Adrenal gland (tissue), 12 donors: ENCODE measurements around the gene SPAG16. TPM values are rescaled to one million over a fixed set of nuclear protein-coding genes. Genes with fewer than 3 reads are reported as not detected.

Experiments
- DNase-seq, 7 donors: peaks; one replicate each; pipeline ENCODE4 v3.0.0-alpha.2; 2019 to 2020
- H3K27ac ChIP-seq, 5 donors: fragments of 200-600 bp; sonication (generic) in 4 of 5; 1 replicate in 3 of 5; 2 replicates in 2 of 5; pipeline versions ENCODE4 v1.5.1 to v1.8.0; 2016 to 2020; ENCODE audit warnings: mild to moderate bottlenecking in 1 of 5
- H3K27me3 ChIP-seq: fragments of 200-600 bp; 2 replicates; pipeline ENCODE4 v1.8.0; 2021
- H3K36me3 ChIP-seq, 2 donors: fragments of 200-600 bp; replicated peaks in 1 of 2; 1 replicate in 1 of 2; 2 replicates in 1 of 2; pipeline versions ENCODE4 v1.5.1 to v1.8.0; 2018 to 2022
- H3K4me1 ChIP-seq, 2 donors: fragments of 200-600 bp; replicated peaks in 1 of 2; 1 replicate in 1 of 2; 2 replicates in 1 of 2; pipeline versions ENCODE4 v1.5.1 to v1.8.0; 2018 to 2021
- H3K4me3 ChIP-seq, 4 donors: fragments of 200-600 bp; sonication (generic) in 3 of 4; one replicate each; pipeline ENCODE4 v1.5.1; 2016 to 2018
- H3K9me3 ChIP-seq, 3 donors: fragments of 200-600 bp; sonication (generic) in 1 of 3; replicated peaks in 1 of 3; 1 replicate in 2 of 3; 2 replicates in 1 of 3; pipeline versions ENCODE4 v1.5.1 to v1.8.0; 2016 to 2021
- POLR2A ChIP-seq, 2 donors: fragments of 450-650 bp; IDR thresholded peaks; one replicate each; pipeline ENCODE4 v1.6.1; 2017; ENCODE audit warnings: antibody characterized with exemption in 2 of 2, mild to moderate bottlenecking in 2 of 2, moderate library complexity in 1 of 2
- WGBS, 4 donors: extraction: QIAGEN DNeasy Blood & Tissue Kit in 2 of 4; methylation state at CpG; one replicate each; pipeline versions ENCODE4 v1.1.5 to v1.1.7; 2013 to 2017; 5-methylcytosine and 5-hydroxymethylcytosine counted together
- intact Hi-C, 2 donors: fragments of 100-400 bp; cut with DNase I; formaldehyde crosslinking; loops; one replicate each; pipeline versions ENCODE4 v1.14.1 to v1.15.0; 2022 to 2023
- polyA plus RNA-seq, 3 donors: library from polyadenylated mRNA; stranded (reverse); fragments of 200-250 nt in 2 of 3; fragments of 350-450 nt in 1 of 3; fragmentation: Illumina TruSeq in 1 of 3; extraction: RNeasy Lipid Tissue Mini Kit (QIAGEN cat#74804) in 1 of 3; gene quantifications; one replicate each; pipeline ENCODE4 v1.2.3, GENCODE V29; 2013 to 2014
- total RNA-seq, 9 donors: library from RNA; depleted of rRNA in 4 of 9; stranded (reverse); fragments of >200 nt in 4 of 9; fragments of 120-200 nt in 1 of 9; fragmentation: NEBNext Ultra II Directional in 1 of 9; extraction: Animal tissue kit (Norgen Biotek cat#: 25700) in 1 of 9; gene quantifications; one replicate each; pipeline versions ENCODE4 v1.1.0 to v1.2.4, GENCODE V29; 2013 to 2023
- TF ChIP-seq, protein P1 (sequence below), 6 experiments: fragments of 450-650 bp in 4 of 6; fragments of 200-600 bp in 2 of 6; sonication (generic) in 1 of 6; IDR thresholded peaks; 1 replicate in 5 of 6; 2 replicates in 1 of 6; pipeline versions ENCODE4 v1.5.1 to v1.8.0; 2016 to 2021; ENCODE audit warnings: antibody characterized with exemption in 6 of 6, mild to moderate bottlenecking in 2 of 6, moderate library complexity in 1 of 6
- donor health status: healthy with polysubstance abuse.
- donor health status: Bipolar disorder and iron deficiency.
- donor health status: DM: yes; HTN: yes; CAD: no.
- donor health status: DM: no; HTN: no; CAD: no.
- donor health status: DM: no; HTN: no; CAD: no.
- donor health status: DM: yes; HTN: yes; CAD: no.

SPAG16 gene
- total and polyA plus RNA-seq, 12 donors, result 12.4 to 45.3 (median 21.8) TPM

GRCh38 chr2:213834746-213835145 is 550.5 kb downstream of the SPAG16 start:
- TF ChIP-seq, protein P1, sequence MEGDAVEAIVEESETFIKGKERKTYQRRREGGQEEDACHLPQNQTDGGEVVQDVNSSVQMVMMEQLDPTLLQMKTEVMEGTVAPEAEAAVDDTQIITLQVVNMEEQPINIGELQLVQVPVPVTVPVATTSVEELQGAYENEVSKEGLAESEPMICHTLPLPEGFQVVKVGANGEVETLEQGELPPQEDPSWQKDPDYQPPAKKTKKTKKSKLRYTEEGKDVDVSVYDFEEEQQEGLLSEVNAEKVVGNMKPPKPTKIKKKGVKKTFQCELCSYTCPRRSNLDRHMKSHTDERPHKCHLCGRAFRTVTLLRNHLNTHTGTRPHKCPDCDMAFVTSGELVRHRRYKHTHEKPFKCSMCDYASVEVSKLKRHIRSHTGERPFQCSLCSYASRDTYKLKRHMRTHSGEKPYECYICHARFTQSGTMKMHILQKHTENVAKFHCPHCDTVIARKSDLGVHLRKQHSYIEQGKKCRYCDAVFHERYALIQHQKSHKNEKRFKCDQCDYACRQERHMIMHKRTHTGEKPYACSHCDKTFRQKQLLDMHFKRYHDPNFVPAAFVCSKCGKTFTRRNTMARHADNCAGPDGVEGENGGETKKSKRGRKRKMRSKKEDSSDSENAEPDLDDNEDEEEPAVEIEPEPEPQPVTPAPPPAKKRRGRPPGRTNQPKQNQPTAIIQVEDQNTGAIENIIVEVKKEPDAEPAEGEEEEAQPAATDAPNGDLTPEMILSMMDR (IDR thresholded peaks at IDR 0.05), result no peak
- TF ChIP-seq POLR2A (IDR thresholded peaks at IDR 0.05), result no peak
- peak overlapping the region in 1 of 5 donors; percentile 20 for H3K27ac ChIP-seq
- no peak for DNase-seq
- WGBS, 4 donors, result 24 to 46% (median 28%) methylated on average over 1 of the region's 1 CpG
- intact Hi-C loops, result no loop called here
- no peak overlapping the region for H3K4me3 ChIP-seq
- H3K27me3 ChIP-seq, result no peaks in the 10 kb centered on the region
- no peaks in the 10 kb centered on the region for H3K9me3 ChIP-seq
- peaks cover 0 to 4% of the 10 kb centered on the region in 2 donors for H3K4me1 ChIP-seq
- H3K36me3 ChIP-seq, result no peaks in the 10 kb centered on the region

- Histone ChIP-seq H3K4me1 (no peaks in the 10 kb centered on the region), H3K27me3 (no peaks in the 10 kb centered on the region), H3K27ac (no peak overlapping the region), H3K4me3 (no peak overlapping the region), H3K9me3 (no peaks in the 10 kb centered on the region), H3K36me3 (no peaks in the 10 kb centered on the region)
- 21 to 38% (median 37%) methylated on average over 1 of the region's 1 CpG for WGBS, 4 donors
- no peak for DNase-seq
- intact Hi-C loops, result no loop called here
- TF ChIP-seq, protein P1 (IDR thresholded peaks at IDR 0.05), result no peak
- no peak for TF ChIP-seq POLR2A (IDR thresholded peaks at IDR 0.05)
Measured at GRCh38 chr2:213846856-213847255, 562.6 kb downstream of the SPAG16 start.

DNA sequence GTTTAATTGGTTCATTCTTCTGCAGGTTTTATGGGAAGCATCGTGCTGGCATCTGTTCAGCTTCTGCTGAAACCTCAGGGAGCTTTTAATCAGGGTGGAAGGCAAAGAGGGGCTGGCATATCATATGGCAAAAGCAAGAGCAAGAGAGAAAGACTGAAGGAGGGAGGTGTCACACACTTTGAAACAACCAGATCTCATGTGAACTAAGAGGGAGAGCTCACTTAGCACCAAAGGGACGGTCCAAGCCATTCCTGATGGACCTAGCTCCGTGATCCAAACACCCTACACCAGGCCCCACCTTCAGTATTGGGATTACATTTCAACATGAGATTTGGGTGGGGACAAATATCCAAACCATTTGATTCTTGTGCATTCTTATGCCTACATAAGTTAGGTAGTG is 563.1 kb downstream of the SPAG16 start:
- H3K27me3 ChIP-seq, result no peaks in the 10 kb centered on the region
- H3K4me3 ChIP-seq, result no peak overlapping the region
- 76 to 83% (median 81%) methylated on average over 3 of the region's 3 CpGs for WGBS, 4 donors
- intact Hi-C loops, result no loop called here
- TF ChIP-seq, protein P1 (IDR thresholded peaks at IDR 0.05), result no peak
- TF ChIP-seq POLR2A (IDR thresholded peaks at IDR 0.05), result no peak
- no peaks in the 10 kb centered on the region for H3K9me3 ChIP-seq
- no peak for DNase-seq
- no peaks in the 10 kb centered on the region for H3K4me1 ChIP-seq
- H3K27ac ChIP-seq, result no peak overlapping the region
- no peaks in the 10 kb centered on the region for H3K36me3 ChIP-seq

GRCh38 chr2:213848631-213849030 is 564.4 kb downstream of the SPAG16 start:
- Histone ChIP-seq H3K27ac (no peak overlapping the region), H3K9me3 (no peaks in the 10 kb centered on the region), H3K27me3 (no peaks in the 10 kb centered on the region), H3K4me3 (no peak overlapping the region), H3K4me1 (no peaks in the 10 kb centered on the region), H3K36me3 (no peaks in the 10 kb centered on the region)
- WGBS, 4 donors, result 52 to 69% (median 60%) methylated on average over 4 of the region's 4 CpGs
- intact Hi-C loops, result no loop called here
- DNase-seq, result no peak
- no peak for TF ChIP-seq POLR2A (IDR thresholded peaks at IDR 0.05)
- TF ChIP-seq, protein P1 (IDR thresholded peaks at IDR 0.05), result no peak
